ENCODE results near the gene PCYT1A. TPM values are rescaled to one million over a fixed set of nuclear protein-coding genes. Genes with fewer than 3 reads are reported as not detected.
A peak's percentile ranks its signal among the peaks of the same experiment; 100 is the strongest.

Gene PCYT1A
- total RNA-seq, 2 donors from 2014 or later, result 41.8 to 78.3 TPM

GRCh38 chr3:196193736-196194541, 93.6 kb downstream of the PCYT1A start:
- WGBS, result 82% methylated on average over 13 of the region's 13 CpGs
- Histone ChIP-seq H3K9me3 (no peaks in the 10 kb centered on the region), H3K4me1 (replicated peaks) (no peaks in the 10 kb centered on the region), H3K4me3 (no peak overlapping the region), H3K27ac (no peak overlapping the region), H3K27me3 (replicated peaks; ENCODE audit: insufficient read depth) (no peaks in the 10 kb centered on the region), H3K36me3 (no peaks in the 10 kb centered on the region)
- intact Hi-C loops (cut with DNase I), result no loop called here
- TF ChIP-seq POLR2AphosphoS5 (IDR thresholded peaks at IDR 0.05) (no peak), POLR2A (IDR thresholded peaks at IDR 0.05) (no peak), CTCF (IDR thresholded peaks at IDR 0.05) (no peak)
- no peak for DNase-seq (ENCODE audit: low spot score)

GRCh38 chr3:196193133-196193735, 94.3 kb downstream of the PCYT1A start:
- 78% methylated on average over 15 of the region's 15 CpGs for WGBS
- Histone ChIP-seq H3K27ac (no peak overlapping the region), H3K4me3 (no peak overlapping the region), H3K9me3 (no peaks in the 10 kb centered on the region), H3K4me1 (replicated peaks) (no peaks in the 10 kb centered on the region), H3K36me3 (no peaks in the 10 kb centered on the region), H3K27me3 (replicated peaks; ENCODE audit: insufficient read depth) (no peaks in the 10 kb centered on the region)
- no peak for DNase-seq (ENCODE audit: low spot score)
- no peak for TF ChIP-seq POLR2AphosphoS5 (IDR thresholded peaks at IDR 0.05)
- no peak for TF ChIP-seq CTCF (IDR thresholded peaks at IDR 0.05)
- TF ChIP-seq POLR2A (IDR thresholded peaks at IDR 0.05), result no peak
- intact Hi-C loops (cut with DNase I), result no loop called here

GRCh38 chr3:196192524-196193051, 94.9 kb downstream of the PCYT1A start:
- DNase-seq (ENCODE audit: low spot score), result peak; percentile 39
- H3K4me1 ChIP-seq (replicated peaks), result no peaks in the 10 kb centered on the region
- H3K27ac ChIP-seq, result peak overlapping the region; percentile 14 to 48
- H3K9me3 ChIP-seq, result no peaks in the 10 kb centered on the region
- intact Hi-C loops (cut with DNase I), result no loop called here
- WGBS, result 52% methylated on average over 14 of the region's 14 CpGs
- no peaks in the 10 kb centered on the region for H3K27me3 ChIP-seq (replicated peaks; ENCODE audit: insufficient read depth)
- no peaks in the 10 kb centered on the region for H3K36me3 ChIP-seq
- no peak overlapping the region for H3K4me3 ChIP-seq
- TF ChIP-seq POLR2AphosphoS5 (IDR thresholded peaks at IDR 0.05) (peak; percentile 48), CTCF (IDR thresholded peaks at IDR 0.05) (peak in 2 of 4 experiments; percentile 15 to 17), POLR2A (IDR thresholded peaks at IDR 0.05) (no peak)

GRCh38 chr3:196192036-196192523, 95.4 kb downstream of the PCYT1A start:
- no peak for DNase-seq (ENCODE audit: low spot score)
- no peaks in the 10 kb centered on the region for H3K4me1 ChIP-seq (replicated peaks)

More at GRCh38 chr3:196192036-196192523, 95.4 kb downstream of the PCYT1A start:
- TF ChIP-seq CTCF (IDR thresholded peaks at IDR 0.05) (no peak), POLR2A (IDR thresholded peaks at IDR 0.05) (no peak), POLR2AphosphoS5 (IDR thresholded peaks at IDR 0.05) (no peak)
- H3K27me3 ChIP-seq (replicated peaks; ENCODE audit: insufficient read depth), result no peaks in the 10 kb centered on the region
- intact Hi-C loops (cut with DNase I), result no loop called here
- no peaks in the 10 kb centered on the region for H3K36me3 ChIP-seq
- H3K9me3 ChIP-seq, result no peaks in the 10 kb centered on the region
- no peak overlapping the region for H3K4me3 ChIP-seq
- peak overlapping the region; percentile 14 to 48 for H3K27ac ChIP-seq
- 82% methylated on average over 11 of the region's 11 CpGs for WGBS

All from prostate gland (tissue), 2 donors.